KG1 (cell line): Measurements from ENCODE around the gene MAP2K4.
"Not testable (repeated sequence)": the region's sequence is repeated elsewhere in the genome, so short reads cannot be mapped to it uniquely, and the experiment has no call there.

Source experiments
- DNase-seq: peaks from one replicate; lab custom pipeline; 2025; lab: John Stamatoyannopoulos, UW

MAP2K4 gene

DNA sequence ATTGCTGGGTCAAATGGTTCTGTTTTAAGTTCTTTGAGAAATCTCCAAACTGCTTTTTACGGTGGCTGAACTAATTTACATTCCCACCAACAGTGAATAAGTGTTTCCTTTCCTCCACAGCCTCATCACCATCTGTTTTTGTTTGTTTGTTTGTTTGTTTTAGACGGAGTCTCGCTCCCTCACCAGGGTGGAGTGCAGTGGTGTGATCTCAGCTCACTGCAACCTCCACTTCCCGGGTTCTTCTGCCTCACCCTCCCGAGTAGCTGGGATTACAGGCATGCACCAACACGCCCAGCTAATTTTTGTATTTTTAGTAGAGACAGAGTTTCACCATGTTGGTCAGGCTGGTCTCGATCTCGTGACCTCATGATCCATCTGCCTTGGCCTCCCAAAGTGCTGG lies 141.5 kb downstream of the MAP2K4 start:
- DNase-seq, result not testable (repeated sequence)

- DNase-seq, result no peak
Observed at GRCh38 chr17:12164085-12164484, 143.4 kb downstream of the MAP2K4 start.

DNA sequence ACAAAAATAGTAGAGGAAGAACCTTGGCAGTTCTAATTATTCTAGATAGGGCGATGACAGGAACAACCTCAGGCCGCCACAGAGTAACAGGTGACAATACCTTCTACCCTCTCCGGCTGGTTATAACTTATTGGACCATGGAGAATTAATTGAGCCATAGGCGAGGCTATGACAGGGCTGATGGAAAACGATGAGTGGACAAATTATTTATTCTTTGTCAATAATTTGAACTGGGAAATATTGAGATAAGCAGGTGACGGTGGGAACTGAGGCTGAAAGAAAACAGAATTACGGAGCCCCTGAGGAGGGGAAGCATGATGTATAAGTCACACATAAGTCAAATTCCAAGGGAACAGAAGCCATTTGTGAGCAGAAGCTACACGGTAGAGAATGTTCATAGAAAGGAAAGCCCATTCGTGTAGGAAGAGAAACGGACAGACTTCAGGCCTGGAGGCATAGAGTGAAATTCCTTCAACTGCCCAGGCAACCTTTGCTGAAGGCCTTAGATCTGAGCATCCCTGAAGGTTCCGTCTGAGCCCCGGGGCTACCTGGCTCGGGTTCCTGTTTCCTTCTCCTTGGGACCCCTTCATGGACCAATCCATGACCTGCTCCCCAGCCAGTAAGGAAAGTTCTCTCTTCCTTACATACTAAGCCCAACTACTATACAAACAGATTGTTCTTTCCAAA lies 158.1 kb downstream of the MAP2K4 start:
- DNase-seq, result no peak

DNA sequence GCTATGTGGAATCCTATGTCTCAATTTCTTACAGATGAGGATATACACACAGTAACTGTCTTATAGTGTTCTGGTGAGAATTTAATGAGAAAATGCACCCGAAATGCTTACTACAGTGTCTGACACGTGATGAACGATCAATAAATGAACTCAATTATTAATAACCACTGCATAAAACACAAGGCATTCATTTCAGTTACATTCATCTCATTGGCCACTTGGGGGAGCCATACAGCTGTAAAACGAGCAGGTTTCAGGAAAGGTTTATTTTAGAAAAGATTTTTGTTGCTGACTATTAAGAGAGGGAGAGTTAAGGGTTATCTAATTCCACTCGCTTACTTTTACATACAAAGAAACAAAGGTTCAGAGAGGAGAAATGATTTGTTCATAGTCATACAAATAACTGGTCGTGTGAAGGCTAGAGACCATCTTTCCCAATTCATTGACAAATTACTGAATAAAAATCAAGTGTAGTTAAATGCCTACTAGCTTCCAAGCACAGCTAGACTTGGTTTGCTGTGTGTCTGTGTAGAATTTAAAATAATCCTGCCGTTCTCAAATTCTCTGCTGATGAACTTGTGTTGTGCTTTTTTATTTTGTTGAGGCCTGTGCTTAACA lies 160.1 kb downstream of the MAP2K4 start:
- DNase-seq, result peak; percentile 2

- DNase-seq, result no peak
Observed at GRCh38 chr17:12187658-12188057, 167.0 kb downstream of the MAP2K4 start.

DNA sequence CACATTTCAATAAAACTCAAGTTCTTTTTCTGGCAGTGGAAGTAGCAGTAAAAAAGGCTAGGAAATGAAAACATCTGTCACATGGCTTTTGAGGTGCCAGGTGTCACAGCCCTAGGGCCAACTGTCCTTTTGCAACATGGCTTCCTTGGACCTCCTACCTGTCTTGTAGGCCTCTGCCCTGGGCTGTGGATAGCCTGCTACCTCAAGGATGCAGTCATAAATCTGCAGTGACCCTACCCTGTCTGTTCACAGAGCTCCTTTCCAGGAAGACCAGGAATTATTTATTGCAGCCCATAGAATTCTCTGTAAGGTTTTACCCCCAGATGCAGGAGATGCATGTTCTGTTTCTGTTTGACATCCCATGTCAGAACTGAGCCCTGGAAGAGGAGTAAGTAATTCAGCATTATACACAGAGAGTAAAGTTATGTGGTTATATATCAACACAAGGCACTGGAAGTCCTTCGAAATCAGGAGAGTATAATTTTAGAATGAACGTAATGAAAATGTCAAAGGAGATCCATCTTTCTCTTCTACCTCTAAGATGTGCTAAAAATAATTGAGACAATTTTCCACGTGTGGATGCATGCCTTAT lies 172.6 kb downstream of the MAP2K4 start:
- DNase-seq, result no peak
